HUDEP-2 (cell line): ENCODE data around the gene GPR176.

Experiments
- DNase-seq, 76 experiments: peaks; one replicate each; lab custom pipeline; 2025; ENCODE audit not compliant: unreplicated experiment in 76 of 76; lab: John Stamatoyannopoulos, UW

The GPR176 gene

GRCh38 chr15:39864116-39864515, 56.0 kb downstream of the GPR176 start:
- no peak for DNase-seq

DNA sequence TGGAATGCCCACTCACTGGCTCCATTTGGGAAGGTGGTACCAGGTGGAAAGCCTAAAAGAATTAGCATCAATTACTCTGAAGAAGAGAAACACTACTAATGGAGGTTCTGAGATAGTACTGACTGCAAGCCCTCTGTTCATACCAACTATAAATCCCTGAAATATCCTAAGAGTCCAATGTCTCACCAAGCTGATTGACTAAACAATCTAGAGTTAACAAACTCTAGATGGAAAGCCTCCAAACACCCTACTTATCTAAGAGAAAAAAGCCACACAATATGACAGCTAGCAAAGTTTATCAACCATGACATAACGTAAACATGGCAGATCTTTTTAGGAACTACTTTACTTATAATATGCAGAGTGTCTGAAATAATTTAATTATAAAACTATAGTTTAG, 59.2 kb downstream of the GPR176 start:
- DNase-seq: no peak

DNA sequence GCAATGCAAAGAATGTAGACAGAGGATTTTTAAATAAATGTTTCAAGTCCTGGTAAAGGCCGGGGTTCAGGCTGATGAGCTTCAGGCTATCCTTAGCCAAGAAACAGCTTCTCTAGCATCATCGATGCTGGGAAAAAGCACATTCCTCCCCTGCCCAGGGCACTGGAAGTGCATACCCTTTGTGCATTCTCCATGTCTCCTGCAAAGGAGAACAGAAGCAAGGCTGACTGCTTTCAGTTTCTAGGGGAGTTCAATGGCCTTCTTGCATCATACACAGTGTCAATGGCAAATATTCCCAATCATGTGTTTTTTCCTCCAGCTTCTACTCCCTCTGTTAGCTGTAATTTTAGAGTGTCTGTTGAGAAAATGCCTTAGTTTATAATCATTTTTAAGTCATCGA, 59.9 kb downstream of the GPR176 start:
- no peak for DNase-seq

- DNase-seq: no peak
These were observed 60.4 kb downstream of the GPR176 start for GRCh38 chr15:39859636-39860035.

DNA sequence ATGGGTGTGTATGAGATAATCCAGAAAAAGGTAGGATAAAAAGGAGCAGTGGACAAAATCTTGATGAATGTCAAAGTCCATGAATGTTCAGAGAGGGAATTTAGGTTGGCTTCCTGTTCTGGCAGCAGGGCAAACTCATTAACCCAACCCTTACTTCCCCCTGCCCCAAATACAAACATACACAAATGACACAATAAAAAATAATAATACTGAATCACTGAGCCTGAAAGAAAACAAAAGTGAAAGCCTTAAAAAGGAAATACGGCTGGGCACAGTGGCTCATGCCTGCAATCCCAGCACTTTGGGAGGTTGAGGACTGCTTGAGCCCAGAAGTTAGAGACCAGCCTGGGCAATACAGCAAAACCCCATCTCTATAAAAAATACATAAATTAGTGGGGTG, 62.9 kb downstream of the GPR176 start:
- no peak for DNase-seq

DNA sequence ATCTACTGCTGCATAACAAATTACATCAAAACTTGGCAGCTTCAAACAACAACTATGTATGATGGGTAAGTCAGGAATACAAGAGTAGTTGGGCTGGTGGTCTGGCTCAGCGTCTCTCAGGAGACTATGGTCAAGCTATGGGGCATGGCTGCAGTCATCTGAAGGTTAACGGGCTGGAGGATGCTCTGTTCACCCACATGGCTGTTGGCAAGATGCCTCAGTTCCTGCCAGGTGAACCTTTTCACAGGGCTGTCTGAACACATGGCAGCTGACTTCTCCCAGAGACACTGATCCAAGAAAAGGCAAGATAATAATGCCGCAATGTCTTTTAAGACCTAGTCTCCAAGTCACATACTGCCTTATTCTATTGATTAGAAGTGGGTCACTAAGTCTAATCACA, 63.7 kb downstream of the GPR176 start:
- no peak for DNase-seq

DNA sequence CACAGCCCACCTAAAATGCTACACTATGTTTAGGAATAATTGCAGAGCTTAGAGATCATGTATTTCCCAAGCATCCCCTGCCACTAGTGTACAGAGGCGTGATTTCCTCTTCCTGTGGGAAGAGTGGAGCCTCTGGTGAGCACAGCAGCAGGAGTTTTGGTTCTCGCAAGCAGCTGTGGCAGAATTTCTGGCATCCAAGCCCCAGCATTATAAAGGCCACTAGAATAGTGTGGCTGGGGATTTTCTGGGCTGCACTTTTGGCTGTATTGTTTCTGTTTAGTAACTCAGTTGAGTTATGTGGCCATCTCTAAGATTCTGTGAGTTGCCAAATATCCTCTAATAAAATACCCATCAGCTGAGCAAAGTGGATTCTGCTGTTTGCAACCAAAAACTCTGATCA, 64.7 kb downstream of the GPR176 start:
- DNase-seq: no peak

DNA sequence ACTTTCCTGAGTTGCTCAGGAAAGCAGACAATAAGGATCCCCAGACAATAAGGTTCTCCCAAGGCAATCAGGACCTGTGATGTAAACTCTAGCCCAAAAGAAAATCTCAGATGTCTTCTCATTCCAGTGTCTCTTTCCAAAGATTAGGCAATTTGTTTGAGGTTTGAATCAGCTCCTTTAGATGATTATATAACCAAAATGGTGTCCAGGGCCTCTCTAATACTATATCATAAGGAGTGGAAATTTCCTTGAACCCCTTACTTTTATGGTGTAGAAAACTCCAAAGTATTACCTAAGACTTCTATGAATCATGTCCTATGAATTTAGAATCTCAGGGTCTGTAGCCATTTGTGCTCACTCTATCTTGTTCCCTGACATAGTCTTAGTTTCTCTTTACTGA, 65.9 kb downstream of the GPR176 start:
- no peak for DNase-seq

GRCh38 chr15:39852250-39852649, 67.8 kb downstream of the GPR176 start:
- DNase-seq: no peak

DNA sequence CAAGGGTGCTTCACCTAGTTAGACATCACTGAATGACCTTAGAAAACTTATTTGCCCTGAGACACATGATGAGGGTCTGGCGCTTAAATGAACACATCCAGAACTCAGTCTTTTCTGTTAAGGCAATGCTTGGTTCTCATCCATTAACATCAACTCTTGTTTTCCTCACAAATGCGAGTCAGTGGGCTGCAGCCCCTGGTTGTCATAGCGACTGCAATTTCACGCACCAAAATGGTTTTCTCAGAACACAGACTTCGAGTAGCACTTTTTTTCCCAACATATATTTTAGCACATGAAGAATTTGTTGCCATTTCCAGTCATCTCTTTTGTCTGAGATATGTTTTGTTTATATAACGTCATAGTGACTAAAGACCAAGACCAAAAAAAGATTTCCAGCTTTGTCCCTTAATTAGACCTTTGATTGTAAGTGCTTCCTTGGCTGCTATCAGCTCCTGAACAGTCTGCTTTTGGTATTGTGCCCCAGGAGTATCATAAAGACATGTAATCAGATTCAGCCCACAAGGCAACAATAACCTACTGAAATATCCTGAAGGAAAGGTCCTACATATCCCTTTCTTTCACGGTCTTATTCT, 68.5 kb downstream of the GPR176 start:
- DNase-seq: no peak

GRCh38 chr15:39850436-39850835, 69.6 kb downstream of the GPR176 start:
- DNase-seq: no peak

DNA sequence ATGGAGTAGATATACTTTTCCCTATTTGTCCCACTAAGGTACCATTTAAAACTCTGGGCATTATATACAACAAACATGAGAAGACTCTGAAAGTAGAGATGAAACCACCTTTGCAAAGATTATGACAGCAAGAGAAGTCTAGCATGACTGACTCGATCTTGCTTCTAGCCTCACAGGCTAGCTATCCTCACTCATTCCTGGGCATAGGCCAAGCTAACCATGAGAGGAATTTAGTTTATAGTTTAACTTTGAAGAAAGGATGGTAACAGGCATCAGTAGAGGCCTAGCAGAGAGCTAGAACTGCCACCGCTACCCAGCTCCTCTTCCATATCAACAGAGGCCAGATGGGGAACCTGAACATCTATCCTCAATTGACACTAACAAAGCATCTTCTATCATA, 74.0 kb downstream of the GPR176 start:
- DNase-seq: no peak

DNA sequence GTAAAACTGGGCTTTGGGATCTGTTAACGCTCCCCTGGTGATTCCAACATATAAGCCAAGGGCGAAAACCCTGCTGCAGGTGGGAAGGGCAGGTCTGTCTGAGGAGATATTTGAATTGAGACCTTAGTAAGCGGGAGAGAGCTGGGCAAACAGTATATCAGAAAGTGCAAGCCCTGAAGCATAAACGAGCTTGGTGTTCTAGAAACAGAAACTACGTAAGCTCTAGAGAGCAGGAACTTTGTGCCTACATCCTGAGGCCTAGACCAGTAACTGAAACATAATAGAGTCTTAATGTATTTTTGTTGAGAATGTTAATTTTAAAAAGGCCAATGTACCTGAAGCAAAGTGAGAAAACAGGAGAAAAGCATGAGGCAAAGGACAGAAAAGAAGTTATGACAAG, 74.5 kb downstream of the GPR176 start:
- DNase-seq: no peak

- DNase-seq: no peak
These were observed 76.5 kb downstream of the GPR176 start for GRCh38 chr15:39843565-39843964.

DNA sequence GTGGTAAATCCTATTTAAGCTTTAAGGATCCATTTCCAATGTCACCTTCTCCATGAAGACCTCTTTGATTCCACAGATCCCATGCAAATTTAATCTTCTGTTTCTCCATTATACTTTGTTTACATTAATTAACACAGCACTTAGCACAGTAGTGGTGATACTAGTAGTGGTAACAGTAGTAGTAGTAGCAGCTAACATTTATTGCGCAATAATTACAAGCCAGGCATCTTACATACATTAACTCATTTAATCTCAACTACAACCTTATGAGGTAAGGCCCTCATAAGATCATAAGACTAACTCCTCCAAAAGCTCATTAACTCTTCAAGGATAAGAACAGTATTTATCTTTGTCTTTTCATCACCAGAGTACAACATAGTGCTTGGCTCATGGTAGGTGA, 82.6 kb downstream of the GPR176 start:
- no peak for DNase-seq

DNA sequence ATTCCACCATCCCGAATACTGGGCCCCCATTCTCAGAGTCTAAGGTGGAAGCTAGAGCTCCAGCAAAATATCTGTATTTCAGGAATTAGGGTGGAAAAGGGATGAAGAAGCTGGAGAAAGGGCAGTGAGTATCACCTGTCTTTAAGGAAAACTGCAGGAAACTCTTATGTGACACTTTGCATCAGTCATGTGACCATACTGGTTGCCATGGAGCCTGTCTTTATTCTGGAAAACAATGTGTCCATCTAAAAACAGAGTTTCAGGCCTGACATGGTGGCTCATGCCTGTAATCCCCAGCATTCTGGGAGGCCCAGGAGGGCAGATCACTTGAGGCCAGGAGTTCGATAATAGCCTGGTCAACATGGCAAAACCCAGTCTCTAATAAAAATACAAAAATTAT, 84.5 kb downstream of the GPR176 start:
- DNase-seq: no peak

- DNase-seq: no peak
These were observed 85.8 kb downstream of the GPR176 start for GRCh38 chr15:39834256-39834655.

DNA sequence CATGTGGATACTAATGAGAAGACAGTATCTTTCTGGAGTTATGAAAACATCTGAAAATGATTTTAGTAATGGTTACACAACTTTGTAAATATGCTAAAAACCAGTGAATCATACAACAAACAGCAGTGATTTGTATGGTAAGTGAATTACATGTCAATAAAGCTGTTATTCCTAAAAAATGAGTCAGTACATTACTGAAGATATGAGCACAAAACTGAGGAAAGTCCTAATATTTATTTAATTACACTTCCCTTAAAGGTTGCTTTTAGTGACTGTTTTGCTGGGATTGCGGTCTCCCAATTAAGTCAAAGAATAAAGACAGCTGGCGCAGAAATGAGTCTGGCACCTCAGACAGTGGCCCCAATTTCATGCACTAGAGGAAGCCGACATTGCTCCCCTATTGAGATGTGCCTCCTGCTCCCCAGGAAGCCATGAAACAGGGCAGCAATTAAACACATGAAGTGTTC, 86.5 kb downstream of the GPR176 start:
- DNase-seq: no peak

GRCh38 chr15:39830166-39830565, 89.9 kb downstream of the GPR176 start:
- no peak for DNase-seq

DNA sequence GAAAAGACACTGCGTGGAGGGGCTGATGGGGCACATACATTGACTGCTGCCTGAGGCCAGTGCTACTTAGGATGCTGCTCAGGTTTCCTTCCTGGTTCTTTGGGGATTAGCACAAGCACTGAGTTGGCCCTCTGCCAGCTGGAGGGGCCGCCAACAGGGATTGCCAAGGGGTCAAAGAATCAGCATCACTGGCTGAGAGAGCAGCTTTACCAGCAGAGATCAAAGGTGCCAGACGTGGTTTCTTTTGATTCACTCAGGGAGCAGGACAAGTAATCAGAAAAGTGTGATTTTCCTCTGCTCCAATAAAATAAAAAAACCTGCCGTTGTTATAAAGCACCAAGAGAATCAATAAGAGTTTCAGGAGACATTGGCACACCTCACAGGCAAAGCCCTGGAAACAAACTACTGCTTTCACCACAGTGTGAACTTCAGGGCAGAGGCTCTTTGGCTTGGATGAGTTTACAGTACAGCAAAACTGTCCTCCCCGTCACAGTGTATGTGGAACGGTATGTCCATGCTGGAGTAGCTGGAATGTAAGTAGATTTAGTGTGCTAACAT, 91.6 kb downstream of the GPR176 start:
- no peak for DNase-seq

- DNase-seq: no peak
These were observed 93.1 kb downstream of the GPR176 start for GRCh38 chr15:39826975-39827374.

DNA sequence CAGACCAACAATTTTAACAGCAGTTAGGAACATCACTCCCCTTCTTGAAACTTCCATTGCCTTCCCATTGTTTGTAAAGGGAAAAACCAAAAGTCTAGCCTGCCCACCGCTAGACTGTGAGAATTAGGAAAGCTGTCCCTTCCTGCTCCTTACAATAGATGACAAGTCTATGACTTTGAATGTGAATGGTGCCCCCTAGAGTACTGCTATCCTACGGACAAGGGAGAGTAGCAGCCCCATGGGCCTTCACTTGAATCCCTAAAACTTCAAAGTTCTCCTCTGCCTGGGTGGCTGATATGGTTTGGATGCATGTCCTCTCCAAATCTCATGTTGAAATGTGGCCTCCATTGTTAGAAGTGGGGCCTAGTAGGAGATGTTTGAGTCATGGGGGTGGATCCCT, 96.4 kb downstream of the GPR176 start:
- no peak for DNase-seq

DNA sequence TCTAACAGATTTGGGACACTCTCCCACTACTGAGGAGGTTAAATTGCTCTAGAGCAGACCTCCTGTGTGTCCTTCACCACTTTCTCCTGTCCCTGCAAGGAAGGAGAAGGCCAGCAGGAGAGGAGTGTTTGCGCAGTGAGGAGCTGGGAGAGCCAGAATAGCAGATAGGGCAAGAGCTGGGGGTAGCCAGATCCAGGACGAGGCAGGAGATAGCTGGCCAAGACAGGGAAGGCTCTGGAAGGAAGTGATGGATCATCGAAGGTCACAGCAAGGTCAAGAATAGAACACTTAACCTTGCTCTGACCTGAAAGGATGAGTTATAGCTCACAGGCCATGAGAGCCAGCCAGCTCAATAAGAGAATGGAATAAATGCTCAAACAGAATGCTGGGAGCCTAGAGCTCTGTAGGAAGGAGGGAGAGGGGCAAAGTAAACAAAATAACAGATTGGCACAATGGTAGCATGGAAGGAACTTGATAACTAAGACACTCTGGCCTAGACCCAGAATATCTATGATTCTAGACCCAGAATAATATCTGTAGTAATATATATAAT, 99.9 kb downstream of the GPR176 start:
- DNase-seq: no peak
